Epithelial cell of esophagus (primary cell): Measurements from ENCODE around the gene CEP43.

Experiments
- DNase-seq: peaks from one replicate; pipeline ENCODE4 v3.0.0; 2010; ENCODE audit warnings: low read depth
- H3K4me3 ChIP-seq: 2 replicates; pipeline ENCODE4 v1.5.1; 2011; ENCODE audit warnings: mild to moderate bottlenecking, low read length, control low read depth
- TF ChIP-seq, protein P1 (sequence below): IDR thresholded peaks from 2 replicates; pipeline ENCODE4 v1.5.1; 2011; ENCODE audit warnings: low read depth, mild to moderate bottlenecking, low read length, control low read depth, inconsistent platforms; ENCODE audit not compliant: insufficient read depth; ENCODE audit errors: missing control alignments

The CEP43 gene

DNA sequence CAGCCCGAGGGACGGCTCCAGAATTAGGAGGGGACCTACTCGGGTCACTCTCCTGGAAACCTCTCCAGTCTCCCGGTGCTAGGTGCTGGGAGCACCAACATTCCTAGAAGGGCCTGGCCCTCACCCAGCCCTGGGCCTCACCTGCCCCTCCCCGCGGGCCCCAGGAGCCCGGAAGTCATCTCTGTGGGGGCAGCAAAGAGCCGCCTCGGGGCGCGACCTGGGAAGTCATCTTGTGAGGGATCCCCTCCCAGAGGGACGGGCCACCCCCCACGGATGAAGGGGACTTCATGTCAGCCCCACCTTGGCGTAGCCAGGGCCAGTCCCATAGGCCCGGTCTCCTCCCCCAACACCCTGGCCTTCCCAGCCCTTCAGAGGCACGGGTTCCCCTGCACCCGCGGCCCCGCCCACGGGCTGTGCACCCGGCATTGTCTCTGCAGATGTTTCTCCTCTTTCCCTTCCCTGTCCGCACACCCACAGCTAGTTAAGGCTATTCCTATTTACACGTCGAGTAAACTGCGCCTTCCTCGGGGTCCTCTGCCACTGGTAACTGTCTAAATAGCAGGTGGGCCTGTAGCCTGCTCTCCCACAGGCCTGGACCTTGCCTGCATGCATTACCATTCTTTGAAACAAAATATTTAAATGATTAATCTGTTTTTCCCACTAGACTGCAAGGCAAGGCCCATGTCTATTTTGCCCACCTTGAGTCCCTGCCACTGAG lies 42.0 kb upstream of the CEP43 start:
- TF ChIP-seq, protein P1, sequence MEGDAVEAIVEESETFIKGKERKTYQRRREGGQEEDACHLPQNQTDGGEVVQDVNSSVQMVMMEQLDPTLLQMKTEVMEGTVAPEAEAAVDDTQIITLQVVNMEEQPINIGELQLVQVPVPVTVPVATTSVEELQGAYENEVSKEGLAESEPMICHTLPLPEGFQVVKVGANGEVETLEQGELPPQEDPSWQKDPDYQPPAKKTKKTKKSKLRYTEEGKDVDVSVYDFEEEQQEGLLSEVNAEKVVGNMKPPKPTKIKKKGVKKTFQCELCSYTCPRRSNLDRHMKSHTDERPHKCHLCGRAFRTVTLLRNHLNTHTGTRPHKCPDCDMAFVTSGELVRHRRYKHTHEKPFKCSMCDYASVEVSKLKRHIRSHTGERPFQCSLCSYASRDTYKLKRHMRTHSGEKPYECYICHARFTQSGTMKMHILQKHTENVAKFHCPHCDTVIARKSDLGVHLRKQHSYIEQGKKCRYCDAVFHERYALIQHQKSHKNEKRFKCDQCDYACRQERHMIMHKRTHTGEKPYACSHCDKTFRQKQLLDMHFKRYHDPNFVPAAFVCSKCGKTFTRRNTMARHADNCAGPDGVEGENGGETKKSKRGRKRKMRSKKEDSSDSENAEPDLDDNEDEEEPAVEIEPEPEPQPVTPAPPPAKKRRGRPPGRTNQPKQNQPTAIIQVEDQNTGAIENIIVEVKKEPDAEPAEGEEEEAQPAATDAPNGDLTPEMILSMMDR: no peak
- no peak for DNase-seq
- H3K4me3 ChIP-seq: peak overlapping the region; percentile 56

- no peak overlapping the region for H3K4me3 ChIP-seq
- TF ChIP-seq, protein P1: no peak
- DNase-seq: no peak
Observed at GRCh38 chr6:166957805-166958076, 41.5 kb upstream of the CEP43 start.

- no peak for DNase-seq
- TF ChIP-seq, protein P1: no peak
- no peak overlapping the region for H3K4me3 ChIP-seq
Observed at GRCh38 chr6:166958926-166959861, 40.0 kb upstream of the CEP43 start.

- TF ChIP-seq, protein P1: no peak
- no peak for DNase-seq
- H3K4me3 ChIP-seq: no peak overlapping the region
Observed at GRCh38 chr6:166959911-166960608, 39.1 kb upstream of the CEP43 start.

GRCh38 chr6:166960609-166960978 lies 38.6 kb upstream of the CEP43 start:
- TF ChIP-seq, protein P1: no peak
- DNase-seq: no peak
- H3K4me3 ChIP-seq: no peak overlapping the region

DNA sequence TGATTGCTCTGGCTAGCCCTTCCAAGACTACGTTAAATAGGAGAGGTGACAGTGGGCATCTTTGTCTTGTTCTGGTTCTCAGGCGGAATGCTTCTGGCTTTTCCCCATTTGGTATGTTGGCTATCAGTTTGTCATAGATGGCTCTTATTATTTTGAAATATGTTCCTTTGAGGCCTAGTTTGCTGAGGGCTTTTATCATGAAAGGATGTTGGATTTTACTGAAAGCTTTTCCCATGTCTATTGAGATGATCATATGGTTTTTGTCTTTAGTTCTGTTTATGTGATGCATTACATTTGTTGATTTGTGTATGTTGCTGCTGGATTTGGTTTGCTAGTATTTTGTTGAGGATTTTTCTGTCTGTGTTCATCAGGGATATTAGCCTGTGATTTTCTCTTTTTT lies 32.9 kb upstream of the CEP43 start:
- no peak overlapping the region for H3K4me3 ChIP-seq
- DNase-seq: no peak
- TF ChIP-seq, protein P1: no peak
